ENCODE data around the gene KLHL29.

DNA sequence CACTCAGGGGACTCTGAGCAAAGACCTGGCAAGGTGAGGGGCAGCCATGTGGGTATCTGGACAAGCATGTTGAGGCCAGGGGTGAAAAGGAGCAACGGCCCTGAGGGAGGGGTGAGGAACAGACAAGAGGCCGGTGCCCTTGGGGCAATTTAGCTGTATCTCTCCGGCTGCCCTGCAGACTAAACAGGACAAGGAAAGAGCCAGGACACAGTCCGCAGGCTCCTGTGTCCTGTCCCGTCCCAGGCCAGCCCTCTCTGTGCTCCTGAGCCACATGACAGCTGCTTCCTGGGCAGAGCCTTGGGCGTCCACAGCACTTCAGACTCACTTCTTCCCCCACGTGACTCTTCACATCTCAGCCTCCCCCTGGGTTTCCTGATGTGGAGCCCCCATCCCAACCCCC, 206.1 kb downstream of the KLHL29 start:
- TF ChIP-seq POLR2AphosphoS5 (IDR thresholded peaks at IDR 0.05; ENCODE audit: low read depth): no peak
- no peak for TF ChIP-seq CTCF (IDR thresholded peaks at IDR 0.05; ENCODE audit: insufficient read depth, low read length)
- TF ChIP-seq GABPA (IDR thresholded peaks at IDR 0.05; ENCODE audit: low read depth): no peak
- no peak for TF ChIP-seq SPI1 (IDR thresholded peaks at IDR 0.05; ENCODE audit: borderline replicate concordance, low read depth)
- TF ChIP-seq, protein P1, sequence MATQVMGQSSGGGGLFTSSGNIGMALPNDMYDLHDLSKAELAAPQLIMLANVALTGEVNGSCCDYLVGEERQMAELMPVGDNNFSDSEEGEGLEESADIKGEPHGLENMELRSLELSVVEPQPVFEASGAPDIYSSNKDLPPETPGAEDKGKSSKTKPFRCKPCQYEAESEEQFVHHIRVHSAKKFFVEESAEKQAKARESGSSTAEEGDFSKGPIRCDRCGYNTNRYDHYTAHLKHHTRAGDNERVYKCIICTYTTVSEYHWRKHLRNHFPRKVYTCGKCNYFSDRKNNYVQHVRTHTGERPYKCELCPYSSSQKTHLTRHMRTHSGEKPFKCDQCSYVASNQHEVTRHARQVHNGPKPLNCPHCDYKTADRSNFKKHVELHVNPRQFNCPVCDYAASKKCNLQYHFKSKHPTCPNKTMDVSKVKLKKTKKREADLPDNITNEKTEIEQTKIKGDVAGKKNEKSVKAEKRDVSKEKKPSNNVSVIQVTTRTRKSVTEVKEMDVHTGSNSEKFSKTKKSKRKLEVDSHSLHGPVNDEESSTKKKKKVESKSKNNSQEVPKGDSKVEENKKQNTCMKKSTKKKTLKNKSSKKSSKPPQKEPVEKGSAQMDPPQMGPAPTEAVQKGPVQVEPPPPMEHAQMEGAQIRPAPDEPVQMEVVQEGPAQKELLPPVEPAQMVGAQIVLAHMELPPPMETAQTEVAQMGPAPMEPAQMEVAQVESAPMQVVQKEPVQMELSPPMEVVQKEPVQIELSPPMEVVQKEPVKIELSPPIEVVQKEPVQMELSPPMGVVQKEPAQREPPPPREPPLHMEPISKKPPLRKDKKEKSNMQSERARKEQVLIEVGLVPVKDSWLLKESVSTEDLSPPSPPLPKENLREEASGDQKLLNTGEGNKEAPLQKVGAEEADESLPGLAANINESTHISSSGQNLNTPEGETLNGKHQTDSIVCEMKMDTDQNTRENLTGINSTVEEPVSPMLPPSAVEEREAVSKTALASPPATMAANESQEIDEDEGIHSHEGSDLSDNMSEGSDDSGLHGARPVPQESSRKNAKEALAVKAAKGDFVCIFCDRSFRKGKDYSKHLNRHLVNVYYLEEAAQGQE (IDR thresholded peaks at IDR 0.05; ENCODE audit: insufficient replicate concordance, low read depth): no peak

Measured in HL-60 (cell line).